ENCODE data around the gene NAPEPLD. TPM values are rescaled to one million over a fixed set of nuclear protein-coding genes. Genes with fewer than 3 reads are reported as not detected.
"Not testable (repeated sequence)": the region's sequence is repeated elsewhere in the genome, so short reads cannot be mapped to it uniquely, and the experiment has no call there.

The NAPEPLD gene
- total RNA-seq, 1 experiment from 2014 or later: 7.5 TPM

GRCh38 chr7:103093429-103093828 is 55.5 kb downstream of the NAPEPLD start (continued):
- TF ChIP-seq GABPB1 (CRISPR knock-in tag; IDR thresholded peaks at IDR 0.05) (no peak), ZNF121 (CRISPR knock-in tag; IDR thresholded peaks at IDR 0.05) (no peak)

- H3K36me3 Mint-ChIP-seq: peaks cover 42% of the 10 kb centered on the region
Observed at GRCh38 chr7:103092321-103092720, 56.6 kb downstream of the NAPEPLD start.

GRCh38 chr7:103083210-103083609 is 65.7 kb downstream of the NAPEPLD start:
- H3K27ac Mint-ChIP-seq: no peak overlapping the region
- peaks cover 30% of the 10 kb centered on the region for H3K36me3 Mint-ChIP-seq
- H3K4me1 Mint-ChIP-seq: peaks cover 12% of the 10 kb centered on the region
- H3K4me3 Mint-ChIP-seq: no peak overlapping the region
- CTCF ChIA-PET: no interaction called here
- H3K27me3 Mint-ChIP-seq (ENCODE audit: low read depth): no peaks in the 10 kb centered on the region
- DNase-seq (ENCODE audit: low spot score): no peak
- H3K9me3 Mint-ChIP-seq: no peaks in the 10 kb centered on the region
- POLR2A ChIA-PET: no interaction called here
- peak; percentile 54; the same call in 1 of the 2 replicates for TF ChIP-seq ZNF121 (CRISPR knock-in tag; IDR thresholded peaks at IDR 0.05)
- no peak for TF ChIP-seq FOXP4 (CRISPR knock-in tag; IDR thresholded peaks at IDR 0.05)
- ATAC-seq: no peak

More at GRCh38 chr7:103092321-103092720, 56.6 kb downstream of the NAPEPLD start:
- ATAC-seq; H3K4me3 Mint-ChIP-seq; H3K27me3 Mint-ChIP-seq (ENCODE audit: low read depth); POLR2A ChIA-PET; H3K4me1 Mint-ChIP-seq; DNase-seq (ENCODE audit: low spot score); H3K9me3 Mint-ChIP-seq: not testable (repeated sequence)
- CTCF ChIA-PET: interaction anchor here (1.1 kb wide), 1 partner anchor 334 kb away, joined by 7 read pairs; no protein-coding TSS in a partner anchor
- 0 out of 2 replicates have a peak overlapping the region, but pooled peaks have one; percentile 18 for H3K27ac Mint-ChIP-seq

GRCh38 chr7:103082497-103082896 is 66.4 kb downstream of the NAPEPLD start:
- no peak for ATAC-seq
- POLR2A ChIA-PET: no interaction called here
- TF ChIP-seq RELA (CRISPR knock-in tag; IDR thresholded peaks at IDR 0.05; ENCODE audit: borderline replicate concordance): no peak
- no peak for TF ChIP-seq AFF4 (CRISPR knock-in tag; IDR thresholded peaks at IDR 0.05; ENCODE audit: borderline replicate concordance)
- TF ChIP-seq FOXP1 (CRISPR knock-in tag; IDR thresholded peaks at IDR 0.05; ENCODE audit: borderline replicate concordance): no peak
- TF ChIP-seq ZBTB21 (CRISPR knock-in tag; IDR thresholded peaks at IDR 0.05; ENCODE audit: borderline replicate concordance): no peak
- no peak for TF ChIP-seq ZNF423 (CRISPR knock-in tag; IDR thresholded peaks at IDR 0.05)
- no peak for TF ChIP-seq ELF4 (CRISPR knock-in tag; IDR thresholded peaks at IDR 0.05; ENCODE audit: low read depth)
- no peak for TF ChIP-seq GABPB1 (CRISPR knock-in tag; IDR thresholded peaks at IDR 0.05)
- Mint-ChIP-seq H3K27me3 (ENCODE audit: low read depth) (no peaks in the 10 kb centered on the region), H3K27ac (no peak overlapping the region), H3K9me3 (no peaks in the 10 kb centered on the region), H3K36me3 (peaks cover 23% of the 10 kb centered on the region), H3K4me3 (no peak overlapping the region), H3K4me1 (peaks cover 12% of the 10 kb centered on the region)
- CTCF ChIA-PET: no interaction called here
- no peak for DNase-seq (ENCODE audit: low spot score)

- CTCF ChIA-PET: interaction anchor here (3.0 kb wide), 1 partner anchor 19 kb away, joined by 8 read pairs; no protein-coding TSS in a partner anchor
- DNase-seq (ENCODE audit: low spot score) (no peak), ATAC-seq (no peak)
- Mint-ChIP-seq H3K27ac (no peak overlapping the region), H3K9me3 (no peaks in the 10 kb centered on the region), H3K4me1 (peaks cover 17% of the 10 kb centered on the region), H3K4me3 (no peak overlapping the region), H3K27me3 (ENCODE audit: low read depth) (no peaks in the 10 kb centered on the region), H3K36me3 (peaks cover 14% of the 10 kb centered on the region)
- POLR2A ChIA-PET: no interaction called here
- no peak for TF ChIP-seq GTF2I (CRISPR knock-in tag; conservative IDR thresholded peaks at IDR 0.05)
- no peak for TF ChIP-seq GABPB1 (CRISPR knock-in tag; IDR thresholded peaks at IDR 0.05)
- no peak for TF ChIP-seq ZNF532 (CRISPR knock-in tag; IDR thresholded peaks at IDR 0.05; ENCODE audit: borderline replicate concordance)
- TF ChIP-seq ELF4 (CRISPR knock-in tag; IDR thresholded peaks at IDR 0.05; ENCODE audit: low read depth): no peak
- no peak for TF ChIP-seq ZNF671 (CRISPR knock-in tag; IDR thresholded peaks at IDR 0.05)
- no peak for TF ChIP-seq NR1H2 (CRISPR knock-in tag; IDR thresholded peaks at IDR 0.05)
- no peak for TF ChIP-seq NR3C1 (CRISPR knock-in tag; conservative IDR thresholded peaks at IDR 0.05; ENCODE audit: low read depth)
- TF ChIP-seq SMAD4 (CRISPR knock-in tag; IDR thresholded peaks at IDR 0.05): no peak
- no peak for TF ChIP-seq IRF2 (CRISPR knock-in tag; IDR thresholded peaks at IDR 0.05; ENCODE audit: borderline replicate concordance, low read depth)
- TF ChIP-seq USF1 (CRISPR knock-in tag; IDR thresholded peaks at IDR 0.05): no peak
Observed at GRCh38 chr7:103080923-103081322, 68.0 kb downstream of the NAPEPLD start.
